ENCODE data around the gene GGN.

DNA sequence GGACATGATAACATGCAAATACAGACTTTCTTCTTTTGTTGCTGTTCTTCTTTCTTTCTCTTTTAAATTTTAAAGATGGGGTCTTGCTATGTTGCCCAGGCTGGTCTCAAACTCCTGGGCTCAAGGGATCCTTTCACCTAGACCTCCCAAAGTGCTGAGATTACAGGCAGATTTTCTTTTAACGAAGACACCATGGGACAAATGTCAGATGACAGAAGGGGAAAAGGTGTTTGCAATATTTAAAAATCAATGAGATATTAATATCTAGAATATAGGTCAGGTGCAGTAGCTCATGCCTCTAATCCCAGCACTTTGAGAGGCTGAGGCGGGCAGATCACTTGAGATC, 42.0 kb upstream of the GGN start:
- TF ChIP-seq, protein P1, sequence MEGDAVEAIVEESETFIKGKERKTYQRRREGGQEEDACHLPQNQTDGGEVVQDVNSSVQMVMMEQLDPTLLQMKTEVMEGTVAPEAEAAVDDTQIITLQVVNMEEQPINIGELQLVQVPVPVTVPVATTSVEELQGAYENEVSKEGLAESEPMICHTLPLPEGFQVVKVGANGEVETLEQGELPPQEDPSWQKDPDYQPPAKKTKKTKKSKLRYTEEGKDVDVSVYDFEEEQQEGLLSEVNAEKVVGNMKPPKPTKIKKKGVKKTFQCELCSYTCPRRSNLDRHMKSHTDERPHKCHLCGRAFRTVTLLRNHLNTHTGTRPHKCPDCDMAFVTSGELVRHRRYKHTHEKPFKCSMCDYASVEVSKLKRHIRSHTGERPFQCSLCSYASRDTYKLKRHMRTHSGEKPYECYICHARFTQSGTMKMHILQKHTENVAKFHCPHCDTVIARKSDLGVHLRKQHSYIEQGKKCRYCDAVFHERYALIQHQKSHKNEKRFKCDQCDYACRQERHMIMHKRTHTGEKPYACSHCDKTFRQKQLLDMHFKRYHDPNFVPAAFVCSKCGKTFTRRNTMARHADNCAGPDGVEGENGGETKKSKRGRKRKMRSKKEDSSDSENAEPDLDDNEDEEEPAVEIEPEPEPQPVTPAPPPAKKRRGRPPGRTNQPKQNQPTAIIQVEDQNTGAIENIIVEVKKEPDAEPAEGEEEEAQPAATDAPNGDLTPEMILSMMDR (IDR thresholded peaks at IDR 0.05) = no peak
- TF ChIP-seq POLR2AphosphoS5 (IDR thresholded peaks at IDR 0.05) = no peak

All from sigmoid colon (tissue), 4 donors.